Ureter (tissue), 1 donor: ENCODE measurements around the gene TNS1. TPM values are rescaled to one million over a fixed set of nuclear protein-coding genes. Genes with fewer than 3 reads are reported as not detected.

Experiments
- DNase-seq: peaks from one replicate; pipeline ENCODE4 v3.0.0-alpha.2; 2020; ENCODE audit warnings: low spot score
- total RNA-seq: library from RNA; stranded (reverse); gene quantifications from one replicate; pipeline ENCODE4 v1.2.4, GENCODE V29; 2023
- donor health status: DM: yes; HTN: yes; CAD: no.

TNS1 gene
- total RNA-seq, 1 donor from 2014 or later, result 581 TPM

DNA sequence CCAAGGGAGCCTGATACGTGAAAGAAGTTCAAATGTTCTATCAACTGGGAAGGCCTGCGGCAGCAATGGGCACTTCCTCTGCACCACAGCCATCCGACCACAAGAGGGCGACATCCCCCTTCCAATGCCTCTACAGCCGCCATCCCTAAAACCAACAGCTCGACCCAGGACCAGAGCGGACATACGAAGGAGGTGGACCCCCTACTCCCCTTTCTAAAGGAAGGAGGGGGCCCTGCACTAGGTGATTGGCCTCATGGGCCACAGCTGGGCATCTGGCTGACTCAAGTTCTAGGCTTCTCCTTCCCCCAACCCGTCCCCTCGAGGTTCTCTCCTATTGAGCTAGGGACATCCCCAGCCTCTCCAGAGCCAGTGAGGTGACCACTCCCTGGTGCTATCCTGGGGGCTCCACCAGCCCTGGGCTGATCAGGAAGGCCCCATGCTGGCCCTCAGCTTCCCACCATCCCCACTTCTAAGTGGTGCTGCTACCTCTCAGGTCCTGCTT is 217.2 kb downstream of the TNS1 start:
- DNase-seq, result peak; percentile 87

DNA sequence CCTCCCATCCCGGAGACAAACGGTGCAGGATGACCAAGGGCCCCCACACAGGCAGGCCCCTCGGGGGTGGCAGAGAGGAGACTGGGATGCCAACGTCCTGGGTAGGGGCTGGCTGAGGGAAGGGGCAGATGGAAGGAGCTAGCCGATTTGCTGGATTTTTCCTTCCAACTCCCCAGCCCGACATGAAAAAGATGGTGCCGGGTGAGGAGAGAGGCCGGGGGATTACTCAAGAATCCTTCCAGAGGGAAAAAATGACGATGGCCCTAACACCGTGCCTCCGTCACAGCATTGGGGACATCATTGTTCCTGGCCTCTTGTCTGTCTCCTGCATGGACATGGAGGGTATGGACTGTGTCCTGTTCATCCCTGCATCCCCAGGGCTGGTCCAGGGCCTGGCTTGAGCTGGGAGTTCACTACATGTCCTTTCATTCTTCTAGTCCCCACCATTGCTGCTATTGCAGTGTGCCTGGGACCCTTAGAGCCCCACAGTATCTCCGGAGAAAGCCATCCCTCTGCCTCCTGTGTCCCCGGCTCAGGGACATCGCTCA is 217.7 kb downstream of the TNS1 start:
- DNase-seq, result no peak

DNA sequence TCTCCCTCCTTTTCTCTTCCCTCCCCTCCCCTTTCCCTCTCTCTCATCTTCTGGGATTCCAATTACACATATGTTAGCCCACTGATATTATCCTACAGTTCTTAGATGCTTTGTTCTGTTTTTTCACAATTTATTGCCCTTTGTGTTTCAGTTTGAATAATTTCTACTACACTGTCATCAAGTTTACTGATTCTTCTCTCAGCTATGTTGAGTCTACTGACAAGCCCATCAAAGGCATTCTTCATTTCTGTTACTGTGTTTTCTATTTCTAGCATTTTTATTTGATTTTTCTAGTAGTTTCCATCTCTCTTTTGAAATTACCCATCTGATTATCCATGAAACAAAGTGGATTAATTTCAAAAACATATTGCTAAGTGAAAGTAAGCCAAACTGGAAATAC is 219.6 kb downstream of the TNS1 start:
- no peak for DNase-seq

DNA sequence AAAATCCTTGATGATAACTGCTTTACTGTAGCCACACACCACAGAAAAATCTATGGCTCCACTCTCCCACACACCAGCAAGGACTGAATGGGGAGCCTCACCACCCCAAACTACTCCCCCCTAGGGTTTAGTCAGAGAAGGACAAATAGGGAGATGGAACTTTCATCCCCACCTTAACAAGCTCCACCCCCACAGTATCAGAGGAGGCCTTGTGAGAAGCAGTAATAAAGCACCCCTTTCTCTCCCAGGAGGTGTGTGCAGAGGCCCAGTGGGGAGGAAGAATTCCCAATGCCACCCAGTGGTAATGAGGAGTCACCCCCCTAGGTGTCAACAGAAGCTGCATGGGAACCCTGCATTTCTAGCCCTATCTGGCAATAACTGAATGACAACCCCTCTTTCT is 224.9 kb downstream of the TNS1 start:
- DNase-seq, result no peak

DNA sequence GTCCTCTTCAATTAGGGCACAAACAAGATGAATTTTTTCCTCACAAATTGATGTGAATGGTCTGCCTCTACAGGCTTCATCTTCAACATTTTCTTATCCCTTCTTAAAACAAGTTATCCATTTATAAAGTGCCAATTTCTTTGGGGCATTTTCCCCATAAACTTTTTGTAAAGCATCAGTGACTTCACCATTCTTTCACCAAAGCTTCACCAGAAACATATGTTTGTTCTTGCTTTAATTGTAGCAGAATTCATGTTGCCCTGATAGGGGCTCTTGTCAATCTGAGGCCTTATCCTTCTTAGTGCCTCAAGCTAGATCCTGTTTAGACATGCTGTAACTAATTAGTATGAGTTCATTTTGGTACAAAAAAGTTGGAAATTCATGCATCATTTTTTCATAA is 226.2 kb downstream of the TNS1 start:
- DNase-seq, result no peak

DNA sequence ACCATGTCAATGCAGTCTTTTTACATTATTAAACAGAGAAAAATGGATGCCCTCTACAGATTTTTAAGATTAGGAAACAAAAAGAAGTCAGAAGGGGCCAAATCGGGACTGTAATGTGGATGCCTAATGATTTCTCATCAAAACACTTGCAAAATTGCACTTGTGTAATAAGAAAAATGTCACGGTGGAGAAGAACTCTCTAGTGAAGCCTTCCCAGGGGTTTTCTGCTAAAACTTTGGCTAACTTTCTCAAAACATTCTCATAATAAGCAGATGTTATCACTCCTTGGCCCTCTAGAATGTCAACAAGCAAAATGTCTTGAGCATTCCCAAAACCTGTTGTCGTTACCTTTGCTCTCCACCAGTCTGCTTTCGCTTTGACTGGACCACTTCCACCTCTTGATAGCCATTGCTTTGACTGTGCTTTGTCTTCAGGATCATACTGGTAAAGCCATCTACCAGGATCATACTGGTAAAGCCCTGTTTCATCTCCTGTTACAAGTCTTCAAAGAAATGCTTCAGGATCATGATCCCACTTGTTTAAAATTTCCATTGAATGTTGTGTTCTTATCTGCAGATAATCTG is 226.8 kb downstream of the TNS1 start:
- no peak for DNase-seq

DNA sequence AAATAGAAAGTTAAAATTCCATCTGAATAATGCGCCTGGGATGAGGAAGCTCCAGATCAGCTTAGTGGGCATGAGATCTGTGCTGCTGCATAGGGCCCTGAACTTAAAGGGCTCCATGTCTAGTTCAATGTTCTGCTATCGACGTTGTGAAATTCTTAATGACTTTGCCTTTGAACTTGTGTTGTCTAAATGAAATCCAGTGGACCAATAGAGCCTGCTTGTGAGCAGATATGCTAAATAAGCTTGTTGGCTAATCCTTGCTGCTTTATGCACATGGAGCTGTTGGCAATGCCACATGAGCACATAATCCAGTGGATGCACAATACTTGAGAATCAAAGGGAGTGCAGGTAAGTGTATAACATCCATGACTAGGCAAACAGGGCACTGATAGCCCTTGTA is 228.6 kb downstream of the TNS1 start:
- DNase-seq, result no peak

DNA sequence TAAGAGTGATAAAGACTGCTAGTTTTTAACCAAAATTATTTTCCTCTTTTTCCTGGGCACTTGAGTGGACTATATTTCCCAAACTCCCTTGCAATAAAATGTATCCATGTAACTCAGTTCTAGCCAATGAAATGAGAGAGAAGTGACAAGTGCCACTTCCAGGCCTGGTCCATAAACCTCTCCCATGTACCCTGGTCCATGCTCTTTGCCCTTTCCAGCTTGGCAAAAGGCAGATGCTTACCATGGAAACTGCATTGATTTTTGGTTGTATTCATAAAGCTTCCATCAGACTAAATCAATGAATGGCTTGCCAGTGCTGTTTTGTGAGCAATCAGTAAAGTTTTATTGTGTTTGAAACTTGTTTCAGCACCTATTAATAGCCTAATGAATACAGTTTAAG is 229.3 kb downstream of the TNS1 start:
- DNase-seq, result no peak

DNA sequence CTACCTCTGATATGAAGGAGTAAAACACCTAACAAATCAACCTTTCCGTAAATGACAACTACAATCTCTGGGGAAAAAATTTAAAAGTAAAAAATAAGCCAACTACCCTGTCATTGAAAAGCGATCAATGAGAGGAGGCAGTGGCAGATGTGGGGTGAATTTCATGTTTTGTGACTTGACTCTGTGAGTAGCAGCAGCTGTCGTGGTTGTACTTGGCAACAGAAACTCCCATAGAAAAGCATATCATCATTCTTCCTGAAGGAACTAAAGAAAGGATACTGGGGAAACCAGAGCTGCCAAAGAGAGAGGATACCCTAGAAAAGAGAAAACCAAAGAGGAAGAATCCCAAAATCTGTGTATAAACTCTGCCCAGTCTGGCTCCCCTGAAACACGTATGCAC is 236.4 kb downstream of the TNS1 start:
- DNase-seq, result no peak

DNA sequence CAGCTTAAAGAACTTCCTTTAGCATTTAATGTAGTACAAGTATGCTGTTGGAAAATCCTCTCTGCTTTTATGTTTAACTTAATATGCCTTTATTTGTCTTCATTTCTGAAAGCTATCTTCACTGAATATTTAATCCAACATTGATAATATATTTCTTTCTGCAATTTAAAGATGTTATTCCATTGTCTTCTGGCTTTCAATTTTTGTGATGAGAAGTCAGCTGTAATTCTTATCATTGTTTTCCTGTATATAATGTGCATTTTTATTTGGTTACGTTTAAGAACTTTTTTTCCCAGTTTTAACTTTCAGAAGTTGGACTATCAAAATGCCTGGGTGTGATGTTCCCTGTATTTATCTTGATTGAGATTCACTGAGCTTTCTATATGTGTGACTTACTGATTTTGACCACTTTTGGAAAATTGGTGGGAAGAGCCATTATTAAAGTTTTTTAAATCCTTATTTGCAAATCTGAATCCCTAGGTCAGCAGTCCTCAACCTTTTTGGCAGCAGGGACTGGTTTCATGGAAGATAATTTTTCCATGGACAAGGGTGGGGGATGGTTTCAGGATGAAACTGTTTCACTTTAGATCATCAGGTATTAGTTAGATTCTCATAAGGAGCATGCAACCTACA is 241.0 kb downstream of the TNS1 start:
- DNase-seq, result no peak

DNA sequence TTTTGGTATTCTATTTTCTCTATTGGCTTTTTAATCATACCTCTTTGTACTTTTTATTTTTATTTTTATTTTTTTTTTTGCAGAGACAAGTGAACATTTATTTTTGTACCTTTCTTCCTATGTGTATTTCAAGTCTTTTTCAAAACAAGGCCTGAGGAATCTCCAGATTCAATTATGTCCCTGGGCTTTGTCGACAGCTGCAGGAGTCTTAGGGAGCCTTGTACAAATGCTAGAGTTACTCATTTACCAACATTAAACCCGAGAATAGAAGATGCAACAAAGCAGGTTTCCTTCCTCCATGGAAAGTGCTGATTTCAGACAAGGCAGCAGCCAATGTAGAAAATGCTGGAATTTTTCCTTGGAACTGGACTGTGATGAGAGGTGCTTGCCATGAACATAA is 242.8 kb downstream of the TNS1 start:
- no peak for DNase-seq

DNA sequence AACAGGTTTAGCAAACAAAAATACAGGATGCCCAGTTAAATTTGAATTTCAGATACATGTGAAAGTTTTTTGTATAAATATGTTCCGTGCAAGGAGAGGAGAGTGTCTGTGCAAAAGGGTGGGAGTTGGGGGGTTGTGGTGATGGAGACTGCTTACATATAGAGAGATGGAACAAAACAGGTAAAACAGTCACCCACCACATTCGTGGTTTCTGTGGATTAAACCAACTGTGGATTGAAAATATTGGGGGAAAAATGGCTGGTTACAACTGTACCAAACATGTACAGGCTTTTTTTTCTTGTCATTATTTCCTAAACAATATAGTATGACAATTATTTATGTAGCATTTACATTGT is 245.7 kb downstream of the TNS1 start:
- no peak for DNase-seq

DNA sequence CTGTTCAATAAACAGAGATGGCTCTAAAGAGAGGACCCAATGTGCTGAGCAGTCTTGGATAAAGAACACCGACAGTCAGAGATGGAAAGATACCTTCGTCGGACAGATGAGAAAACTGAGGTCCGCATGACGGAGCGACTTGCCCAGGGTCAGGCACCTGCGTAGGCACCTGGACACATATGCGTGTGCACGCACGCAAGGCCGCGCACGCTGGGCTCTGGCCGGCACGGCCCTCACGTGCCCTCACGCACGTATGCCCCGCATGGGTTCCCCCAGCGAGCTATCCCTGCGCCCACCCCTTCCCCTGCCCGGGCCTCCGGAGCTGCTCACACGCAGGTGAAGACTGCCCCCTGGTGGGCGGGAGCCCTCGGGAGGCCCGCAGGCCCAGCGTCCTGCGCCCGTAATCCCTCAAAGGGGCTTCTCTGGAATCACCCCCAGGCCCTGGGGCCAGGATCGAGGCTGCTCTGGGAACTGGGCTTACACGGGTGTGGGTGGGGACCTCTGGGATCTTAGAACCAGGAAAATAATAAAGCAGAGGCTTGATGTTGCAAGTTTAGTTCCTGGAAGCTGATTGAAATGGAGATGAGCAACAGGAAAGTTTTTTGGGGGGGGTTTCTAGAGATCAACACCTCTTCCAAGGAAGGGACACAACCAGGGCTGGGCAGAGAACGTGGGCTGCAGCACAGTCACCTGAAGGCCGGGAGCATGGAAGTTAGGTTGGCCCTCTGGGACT is 246.3 kb downstream of the TNS1 start:
- DNase-seq, result peak; percentile 77

DNA sequence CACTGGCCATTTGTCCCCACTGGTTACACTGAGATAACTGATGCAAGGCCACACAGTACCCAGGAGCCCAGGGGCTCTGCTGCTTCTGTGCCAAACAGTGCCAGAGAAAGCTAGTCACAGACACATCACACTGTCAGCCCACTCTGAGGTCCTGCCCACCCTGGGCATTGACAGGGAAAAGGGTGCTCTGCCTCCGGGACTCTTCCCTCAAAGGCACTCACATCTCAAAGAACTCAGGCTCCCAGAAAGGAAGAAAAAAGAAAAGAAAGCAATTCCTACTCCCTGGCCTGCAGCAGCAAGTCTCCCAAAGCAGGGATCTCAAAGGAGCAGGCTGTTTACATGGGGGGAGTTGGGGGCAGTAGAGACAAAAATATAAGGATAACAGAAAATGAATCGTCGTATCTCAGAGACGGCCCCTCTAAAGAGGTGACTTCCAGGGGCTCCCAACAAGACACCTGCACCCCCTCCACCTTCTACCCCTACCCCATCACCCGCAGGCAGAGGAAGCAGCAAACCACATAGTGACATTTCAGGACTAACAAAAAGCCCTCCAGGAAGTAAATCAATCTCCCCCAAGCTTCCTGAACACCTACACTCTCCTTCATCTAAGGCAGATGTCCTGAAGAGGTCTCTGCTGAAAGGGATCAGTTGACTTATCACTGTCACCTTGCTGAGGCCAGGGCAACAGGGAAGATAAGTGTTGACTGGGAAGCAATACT is 247.6 kb downstream of the TNS1 start:
- DNase-seq, result peak; percentile 40

DNA sequence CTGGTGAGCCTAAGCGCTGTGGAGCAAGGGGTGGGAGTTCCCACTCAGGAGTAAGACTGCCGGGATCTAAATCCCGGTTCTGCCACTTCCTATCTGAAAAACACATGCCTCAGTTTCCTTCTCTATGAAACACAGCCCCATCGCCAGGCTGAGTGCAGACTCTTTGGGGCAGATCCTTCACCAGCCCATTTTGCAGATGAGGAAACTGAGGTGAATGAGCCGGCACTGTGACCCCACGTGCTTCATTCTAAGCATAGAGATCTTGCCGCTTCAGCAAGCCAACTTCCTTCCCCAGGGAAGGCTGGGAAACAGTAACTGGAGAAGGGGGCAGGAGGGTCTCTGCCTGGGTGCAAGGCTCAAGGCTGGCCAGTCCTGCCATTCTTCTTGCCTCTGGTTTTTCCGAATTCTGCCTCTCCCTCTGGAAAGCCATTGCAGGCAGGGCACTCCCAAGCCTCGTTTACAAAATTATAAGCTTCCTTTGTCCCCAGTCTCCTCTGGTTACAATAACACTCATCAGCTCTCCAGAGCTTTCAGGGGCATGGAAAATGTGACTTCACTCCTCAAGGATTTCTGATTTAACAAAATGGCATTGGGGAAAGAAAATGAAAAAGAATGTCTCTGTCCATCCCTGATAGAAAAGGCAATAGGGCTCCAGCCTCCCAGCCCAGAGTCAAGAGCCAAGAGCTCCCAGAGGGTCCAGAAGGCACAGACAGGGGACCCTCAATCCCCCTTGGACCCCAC is 249.2 kb downstream of the TNS1 start:
- DNase-seq, result peak; percentile 32

DNA sequence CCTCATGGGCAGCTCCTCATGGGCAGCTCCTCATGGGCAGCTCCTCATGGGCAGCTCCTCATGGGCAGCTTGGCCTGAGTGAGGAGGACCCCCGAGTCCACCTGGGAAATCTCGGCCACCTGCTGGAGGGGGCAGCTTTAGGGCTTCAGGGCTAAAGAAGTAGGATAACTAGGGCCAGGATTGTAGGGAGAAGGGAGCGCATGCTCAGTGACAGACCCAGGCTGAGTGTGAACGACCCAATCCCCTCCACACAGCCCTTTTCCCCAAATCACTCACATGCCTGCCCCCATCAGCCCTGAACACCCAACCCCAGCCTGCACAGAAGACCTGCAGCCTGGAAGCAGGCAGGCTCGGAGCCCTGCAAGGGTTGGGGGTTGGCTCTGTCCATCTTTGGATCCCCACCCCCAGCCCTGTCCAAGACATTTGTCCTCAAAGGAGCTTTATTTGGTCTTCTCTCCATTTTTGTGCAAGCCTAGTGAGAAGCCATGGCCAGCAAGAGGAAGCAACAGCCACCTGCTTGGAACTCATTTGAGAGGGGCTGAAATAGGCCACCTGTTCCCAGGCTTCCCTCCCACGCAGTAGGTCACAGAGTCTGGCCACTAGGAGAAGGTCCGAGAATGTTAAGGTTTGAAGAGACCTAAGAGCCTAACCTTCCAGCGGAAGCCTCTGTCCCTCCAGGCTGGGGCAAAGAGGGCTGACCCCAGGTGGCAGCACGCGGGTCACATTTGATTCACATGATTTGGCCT is 249.9 kb downstream of the TNS1 start:
- DNase-seq, result peak; percentile 34

DNA sequence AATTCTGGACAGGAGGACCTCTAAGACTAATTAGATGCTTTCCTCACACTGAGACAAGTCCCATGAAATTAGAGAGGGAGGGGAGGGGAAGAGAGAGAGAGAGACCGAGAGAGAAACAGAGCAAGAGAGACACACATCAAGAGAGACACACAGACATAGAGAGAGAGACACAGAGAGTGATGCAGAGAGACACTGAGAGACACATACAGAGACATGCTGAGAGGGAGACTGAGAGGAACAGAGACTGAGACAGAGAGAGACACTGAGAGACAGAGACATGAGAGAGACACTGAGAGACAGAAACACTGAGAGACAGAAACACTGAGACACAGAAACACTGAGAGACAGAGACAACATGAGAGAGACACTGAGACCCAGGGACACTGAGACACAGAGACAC is 250.8 kb downstream of the TNS1 start:
- DNase-seq, result no peak

DNA sequence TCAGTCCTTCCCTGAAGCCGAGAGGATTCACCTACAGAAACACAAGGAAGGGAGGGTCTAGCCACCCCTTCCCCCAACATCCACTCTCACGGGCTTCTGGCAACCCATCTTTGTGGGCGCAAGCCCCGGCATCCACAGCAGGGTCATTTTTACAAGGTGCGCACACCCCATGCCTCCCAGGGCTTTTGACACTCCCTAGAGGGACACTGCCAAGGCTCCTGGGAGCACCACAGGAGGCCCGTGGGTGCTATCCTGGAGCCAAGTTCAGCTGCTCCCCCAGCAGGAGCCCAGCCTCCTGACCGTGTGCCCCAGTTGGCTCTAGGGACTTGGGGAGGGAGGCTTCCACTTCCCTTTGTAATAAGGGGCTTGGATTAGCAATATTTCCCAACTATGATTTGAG is 251.6 kb downstream of the TNS1 start:
- DNase-seq, result peak; percentile 28
